Stimulated activated CD8-positive, alpha-beta memory T cell treated with anti-CD3 and anti-CD28 coated beads, Interleukin-2, amount 100 ng/mL, for 1 hour (primary cell): ENCODE results near the gene TBC1D5.
"Not testable (repeated sequence)": the region's sequence is repeated elsewhere in the genome, so short reads cannot be mapped to it uniquely, and the experiment has no call there.

Experiments used
- DNase-seq, 2 donors: peaks; one replicate each; pipeline ENCODE4 v3.0.0-alpha.2; 2020; ENCODE audit warnings: low read depth in 2 of 2

Gene TBC1D5

GRCh38 chr3:17352620-17353019, 389.8 kb downstream of the TBC1D5 start:
- DNase-seq, result no peak

DNA sequence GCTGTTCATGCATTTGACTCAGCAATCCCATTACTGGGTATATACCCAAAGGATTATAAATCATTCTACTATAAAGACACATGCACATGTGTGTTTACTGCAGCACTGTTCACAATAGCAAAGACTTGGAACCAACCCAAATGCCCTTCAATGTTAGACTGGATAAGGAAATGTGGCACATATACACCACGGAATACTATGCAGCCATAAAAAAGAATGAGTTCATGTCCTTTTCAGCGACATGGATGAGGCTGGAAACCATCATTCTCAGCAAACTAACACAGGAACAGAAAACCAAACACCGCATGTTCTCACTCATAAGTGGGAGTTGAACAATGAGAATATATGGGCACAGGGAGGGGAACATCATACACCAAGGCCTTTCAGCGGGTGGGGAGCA, 391.2 kb downstream of the TBC1D5 start:
- DNase-seq, result not testable (repeated sequence)

DNA sequence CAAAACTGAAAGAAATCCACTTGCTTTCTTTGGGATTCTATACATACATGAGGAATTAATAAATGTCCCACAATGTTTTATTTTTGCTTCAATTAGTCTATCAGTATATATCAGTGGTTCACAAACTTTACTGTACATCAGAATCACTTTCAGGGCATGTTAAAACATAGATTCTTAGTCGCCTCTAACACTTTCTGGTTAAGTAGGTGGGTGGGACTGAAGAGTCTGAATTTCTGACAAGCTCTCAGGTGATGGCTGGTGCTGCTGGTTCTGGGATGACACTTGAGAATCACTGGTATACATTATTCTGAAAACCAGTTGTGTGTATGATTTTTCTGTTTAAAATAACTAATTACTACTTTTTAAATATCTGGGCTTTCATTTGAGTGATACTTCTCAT, 393.3 kb downstream of the TBC1D5 start:
- no peak for DNase-seq

DNA sequence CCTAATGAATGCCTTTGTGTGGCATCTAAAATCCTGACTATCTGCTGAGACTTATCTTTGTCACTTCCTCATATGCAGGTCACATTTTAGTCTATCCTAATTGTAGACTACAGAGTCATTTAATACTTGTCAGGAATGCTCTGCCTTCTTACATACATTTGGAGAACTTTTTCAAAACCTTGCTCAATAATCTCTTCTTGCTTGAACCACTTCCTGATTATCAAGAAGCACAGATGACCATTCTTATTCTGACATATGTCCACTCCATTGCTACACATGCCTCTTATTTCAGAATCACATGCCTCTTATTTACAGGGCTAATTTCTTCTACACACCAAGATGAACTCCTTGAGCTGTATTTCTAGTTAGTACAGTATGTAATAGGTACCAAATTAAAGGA, 400.3 kb downstream of the TBC1D5 start:
- no peak for DNase-seq

GRCh38 chr3:17340693-17341092, 401.7 kb downstream of the TBC1D5 start:
- DNase-seq, result no peak

GRCh38 chr3:17340261-17340660, 402.2 kb downstream of the TBC1D5 start:
- DNase-seq, result no peak

DNA sequence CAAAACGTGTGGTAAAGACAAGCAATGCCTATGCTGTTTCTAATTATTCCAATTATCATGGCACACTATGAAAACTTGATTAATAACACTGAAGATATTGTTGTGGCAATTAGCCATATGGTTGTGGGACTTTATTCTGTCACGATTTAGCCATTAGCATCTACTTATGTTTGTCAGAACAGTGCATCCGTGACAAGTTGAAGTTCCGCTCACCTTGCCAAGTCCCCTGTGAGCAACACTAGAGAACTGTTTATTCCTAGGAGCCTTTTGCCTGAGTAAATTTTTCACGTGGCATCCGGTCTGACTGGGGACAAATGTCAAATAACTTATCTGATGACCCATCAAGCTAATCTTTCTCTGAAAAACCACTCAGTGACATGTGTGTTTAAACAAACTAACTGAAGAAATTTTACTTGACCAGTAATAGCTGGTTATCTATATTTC, 403.3 kb downstream of the TBC1D5 start:
- no peak for DNase-seq

- no peak for DNase-seq
These were observed 406.1 kb downstream of the TBC1D5 start for GRCh38 chr3:17336291-17336690.

GRCh38 chr3:17333893-17334292, 408.5 kb downstream of the TBC1D5 start:
- no peak for DNase-seq

- DNase-seq, result no peak
These were observed 409.0 kb downstream of the TBC1D5 start for GRCh38 chr3:17333446-17333845.

DNA sequence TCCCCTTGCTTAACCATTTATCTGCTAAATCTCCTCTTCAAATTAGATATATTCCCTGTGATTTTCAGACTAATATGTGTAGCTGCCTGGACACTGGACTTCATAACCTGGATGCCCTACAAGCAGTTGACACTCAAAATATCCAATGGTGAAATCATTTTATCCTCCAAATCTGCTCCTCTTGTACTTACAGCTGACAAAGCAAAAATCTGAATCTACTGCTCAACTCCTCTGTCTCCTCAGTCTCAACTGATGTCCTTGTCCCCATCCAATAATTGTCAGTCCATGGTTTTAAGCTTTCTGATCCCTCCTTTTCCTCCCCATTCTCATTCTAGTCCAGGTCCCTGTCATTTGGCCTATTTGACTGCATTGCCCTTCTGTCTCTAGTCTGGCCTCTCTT, 411.8 kb downstream of the TBC1D5 start:
- DNase-seq, result no peak

GRCh38 chr3:17329927-17330326, 412.5 kb downstream of the TBC1D5 start:
- DNase-seq, result no peak

DNA sequence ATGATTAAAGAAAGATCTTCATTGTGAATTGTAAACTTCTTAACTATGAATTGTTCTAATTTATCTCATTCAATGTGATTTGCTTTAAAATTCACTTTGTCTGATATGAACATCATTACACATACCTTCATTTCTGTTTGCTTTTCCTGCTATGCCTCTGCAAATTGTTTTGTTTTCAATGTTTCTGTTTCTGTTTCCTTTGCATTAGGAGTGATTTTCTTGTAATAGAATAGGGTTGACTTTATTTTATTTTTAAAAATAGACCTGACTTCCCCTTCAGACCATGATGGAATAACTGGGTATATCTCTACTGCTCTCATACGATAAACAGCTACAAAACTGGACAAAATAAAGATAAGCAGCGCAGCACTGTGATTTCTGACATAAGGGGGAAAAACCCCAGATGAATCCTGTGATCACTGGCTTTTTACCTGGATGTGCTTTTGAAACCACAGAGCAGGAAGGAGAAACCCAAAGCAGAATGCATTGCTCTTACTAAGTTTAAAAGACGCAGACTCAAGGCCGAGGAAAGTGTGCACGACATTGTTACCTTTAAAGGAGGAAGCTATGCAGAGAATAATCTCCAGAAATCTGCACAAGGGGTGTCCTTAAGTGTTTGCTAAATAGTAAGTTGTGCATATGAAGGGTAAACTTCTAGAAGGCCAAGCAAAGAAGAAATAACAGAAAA, 420.2 kb downstream of the TBC1D5 start:
- no peak for DNase-seq

DNA sequence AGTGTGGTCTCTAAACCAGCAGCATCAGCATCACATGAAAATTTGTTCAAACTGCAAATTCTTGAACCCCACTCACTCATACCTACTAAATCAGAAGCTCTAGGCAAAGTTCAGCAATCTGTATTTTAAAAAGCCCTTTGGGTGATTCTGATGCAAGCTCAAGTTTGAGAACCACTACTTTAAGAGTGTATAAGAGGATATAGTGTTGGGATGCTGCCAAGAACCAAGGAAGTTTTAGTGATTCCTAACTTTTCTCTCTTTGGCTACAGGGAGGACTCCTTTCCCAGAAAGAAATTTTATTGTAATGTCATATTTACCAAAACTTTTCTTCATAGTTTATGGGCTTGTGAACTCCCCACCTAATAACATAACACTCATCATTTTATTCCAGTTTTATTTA, 422.2 kb downstream of the TBC1D5 start:
- no peak for DNase-seq

GRCh38 chr3:17315897-17316296, 426.5 kb downstream of the TBC1D5 start:
- DNase-seq, result no peak

DNA sequence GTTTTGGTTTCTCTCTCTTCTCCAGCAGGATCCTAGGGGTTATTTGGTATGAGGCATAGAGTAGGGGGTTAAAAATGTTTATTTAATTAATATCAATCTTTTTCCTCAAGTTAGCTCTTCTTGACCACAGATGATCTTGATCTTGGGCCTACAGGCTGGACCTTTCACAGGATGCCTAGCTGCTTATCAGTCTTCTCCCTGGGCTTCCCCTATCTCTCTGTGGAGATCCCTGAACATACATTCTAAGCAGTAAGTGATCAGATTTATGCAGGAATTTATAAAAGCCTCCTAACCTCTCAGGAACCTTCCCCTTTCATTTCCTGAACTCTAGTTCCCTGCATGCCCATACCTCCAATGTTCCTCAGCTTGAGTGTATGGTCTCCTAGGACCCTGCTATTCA, 428.3 kb downstream of the TBC1D5 start:
- DNase-seq, result no peak

DNA sequence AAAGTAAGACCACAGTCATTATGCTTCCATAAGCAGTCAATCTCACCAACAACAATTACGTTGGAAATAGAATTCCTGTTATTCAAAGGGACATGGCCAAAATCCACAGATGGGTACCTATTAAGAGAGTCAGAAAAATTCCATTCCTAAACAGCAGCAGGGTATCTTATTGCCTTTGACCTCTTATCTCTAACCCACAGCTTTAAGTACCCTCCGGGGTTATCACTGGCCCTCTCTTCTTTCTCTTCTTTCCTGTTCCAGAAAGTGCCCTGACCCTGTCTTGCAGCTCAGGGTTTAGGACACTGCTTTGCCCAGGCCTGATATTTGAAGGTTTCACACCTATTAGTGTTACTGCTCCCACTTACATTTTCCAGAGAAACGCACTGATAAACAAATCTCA, 428.7 kb downstream of the TBC1D5 start:
- DNase-seq, result no peak

DNA sequence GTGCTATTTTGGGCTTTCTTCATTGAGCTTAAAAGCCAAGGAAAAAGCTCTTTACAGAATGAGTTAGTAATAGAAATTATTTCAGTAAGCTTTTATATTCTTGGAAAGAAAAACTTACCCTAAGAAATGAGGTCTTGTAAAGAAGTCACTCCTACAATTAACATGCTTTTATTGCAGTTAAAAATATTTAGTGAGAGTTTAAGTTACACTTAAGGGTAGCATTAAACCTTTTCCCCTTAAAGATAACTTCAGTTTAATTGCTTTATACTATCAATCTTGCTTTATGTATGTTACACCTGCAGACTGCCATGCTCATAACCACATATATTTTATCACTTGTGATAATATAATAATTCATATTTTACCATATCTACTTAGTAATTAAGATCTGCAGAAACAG, 431.4 kb downstream of the TBC1D5 start:
- DNase-seq, result no peak

DNA sequence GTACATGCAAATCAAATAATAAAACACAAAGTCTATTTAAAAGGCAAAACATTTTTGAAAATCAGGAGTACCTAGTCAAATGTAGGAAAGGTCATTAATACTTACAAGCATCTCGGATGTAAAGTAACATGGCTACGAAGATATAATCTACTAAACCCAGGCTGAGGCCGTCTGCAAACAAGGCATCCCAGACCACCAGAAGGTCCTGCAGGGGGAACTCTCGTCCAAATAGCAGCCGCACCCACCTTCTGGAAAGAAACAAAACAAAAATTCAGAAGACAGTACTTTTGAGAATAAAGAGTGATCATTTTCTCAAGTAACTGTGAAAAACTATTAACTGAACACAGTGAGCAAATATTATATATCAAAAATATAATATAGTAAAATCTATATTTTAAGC, 434.5 kb downstream of the TBC1D5 start:
- no peak for DNase-seq

DNA sequence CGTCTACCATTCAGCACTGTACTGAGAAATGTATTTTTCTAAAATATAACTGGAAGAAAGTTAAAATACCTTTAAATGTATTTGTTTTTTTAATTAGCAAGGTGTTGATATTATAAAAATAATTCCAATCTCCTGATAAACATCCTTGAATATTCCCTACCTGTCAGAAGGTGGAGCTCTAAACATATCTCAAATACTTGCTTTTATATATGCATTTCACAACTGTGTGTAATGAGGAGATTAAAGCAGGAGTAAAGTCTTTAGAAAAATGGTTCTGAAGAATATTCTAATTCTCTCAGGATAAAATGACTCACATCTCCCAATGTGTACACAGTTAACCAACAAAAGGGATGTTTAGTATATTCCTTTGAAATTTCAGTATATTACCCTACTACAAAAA, 434.9 kb downstream of the TBC1D5 start:
- DNase-seq, result no peak

DNA sequence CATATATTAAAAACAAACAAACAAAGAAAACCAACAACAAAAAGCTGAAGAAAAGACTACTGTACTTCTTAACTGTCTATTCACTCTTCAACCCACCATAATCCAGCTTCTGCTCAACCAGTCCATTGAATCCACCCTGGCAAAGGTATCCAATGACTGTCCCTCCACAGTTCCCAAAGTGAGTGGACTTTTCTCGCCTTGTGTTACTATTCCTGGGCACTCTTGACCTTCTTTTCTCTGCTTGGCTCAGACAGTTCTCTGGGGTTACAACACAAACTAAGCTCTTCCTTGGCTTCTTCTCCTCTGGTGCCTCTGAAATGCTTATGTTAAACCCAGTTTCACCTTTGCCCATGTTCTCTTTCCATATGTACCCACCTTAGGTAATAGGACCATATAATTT, 437.5 kb downstream of the TBC1D5 start:
- DNase-seq, result no peak

GRCh38 chr3:17302774-17303173, 439.7 kb downstream of the TBC1D5 start:
- no peak for DNase-seq

DNA sequence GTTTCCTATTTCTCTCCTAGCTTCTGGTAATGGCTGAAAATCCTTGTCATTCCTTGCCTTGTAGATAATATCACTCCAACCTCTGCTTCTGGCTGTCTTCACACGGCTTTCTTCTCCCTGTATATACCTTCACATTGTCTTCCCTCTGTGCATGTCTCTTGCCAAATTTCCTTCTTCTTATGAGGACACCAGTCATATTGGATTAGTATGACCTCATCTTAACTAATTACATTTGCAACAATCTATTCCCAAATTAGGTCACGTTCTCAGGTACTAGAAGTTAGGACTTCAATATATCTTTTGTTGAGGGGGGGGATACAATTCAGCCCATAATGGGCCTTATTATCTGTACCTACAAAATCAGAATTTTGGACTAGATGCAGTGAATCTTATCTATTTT, 440.3 kb downstream of the TBC1D5 start:
- no peak for DNase-seq

- DNase-seq, result no peak
These were observed 441.2 kb downstream of the TBC1D5 start for GRCh38 chr3:17301271-17301670.
